Mesodermal cell (in vitro differentiated cells): Measurements from ENCODE around the gene HSD3B2.

ENCODE experiments used
- H3K27ac ChIP-seq: 2 replicates; pipeline ENCODE4 v1.7.0; 2013; ENCODE audit warnings: mild to moderate bottlenecking, low read depth, low read length, moderate library complexity; ENCODE audit not compliant: severe bottlenecking
- H3K36me3 ChIP-seq: 2 replicates; pipeline ENCODE4 v1.7.1; 2013; ENCODE audit warnings: mild to moderate bottlenecking, low read length, moderate library complexity; ENCODE audit not compliant: control insufficient read depth, insufficient read depth
- H3K4me1 ChIP-seq: one replicate; pipeline ENCODE4 v1.7.1; 2013; ENCODE audit warnings: mild to moderate bottlenecking, low read length; ENCODE audit not compliant: insufficient read depth, control insufficient read depth, poor library complexity, severe bottlenecking
- H3K4me3 ChIP-seq: 2 replicates; pipeline ENCODE4 v1.7.0; 2013; ENCODE audit warnings: low read length, control low read depth, mild to moderate bottlenecking; ENCODE audit not compliant: insufficient read depth, poor library complexity, severe bottlenecking; ENCODE audit errors: extremely low read depth
- H3K9me3 ChIP-seq: 2 replicates; pipeline ENCODE4 v1.7.1; 2013; ENCODE audit warnings: mild to moderate bottlenecking, low read length, moderate library complexity; ENCODE audit not compliant: control insufficient read depth
- WGBS, 2 experiments: methylation state at CpG; one replicate each; pipeline ENCODE4 v1.1.5; 2013; ENCODE audit warnings: missing lambda C conversion rate in 2 of 2; ENCODE audit not compliant: insufficient coverage in 2 of 2; 5-methylcytosine and 5-hydroxymethylcytosine counted together

The HSD3B2 gene

GRCh38 chr1:119472080-119472818 is 57.3 kb downstream of the HSD3B2 start:
- Histone ChIP-seq H3K4me3 (no peak overlapping the region), H3K27ac (no peak overlapping the region), H3K36me3 (no peaks in the 10 kb centered on the region), H3K4me1 (no peaks in the 10 kb centered on the region), H3K9me3 (no peaks in the 10 kb centered on the region)
- 86 to 96% methylated on average over 1 to 5 of the region's 5 CpGs for WGBS, 2 experiments
